ENCODE data around the gene ASIC2.

Gene ASIC2

DNA sequence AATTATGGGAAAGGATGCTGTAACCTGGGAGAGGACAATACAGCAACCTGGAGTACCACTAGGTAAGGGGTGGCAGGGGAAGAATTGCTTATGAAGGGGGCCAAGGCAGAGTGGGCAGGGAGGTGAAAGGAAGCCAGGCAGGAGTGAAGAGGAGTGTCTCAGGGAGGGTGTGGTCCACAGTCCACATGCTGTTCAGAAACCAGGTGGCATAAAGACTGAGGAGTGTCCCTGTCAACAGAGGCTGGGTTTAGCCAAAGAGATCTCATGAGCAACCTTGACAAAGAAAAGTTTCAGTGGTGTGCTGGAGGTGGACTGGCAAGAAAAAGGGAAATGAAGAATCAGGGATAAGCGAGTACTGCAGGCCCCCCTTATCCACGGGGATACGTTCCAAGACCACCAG, 213.0 kb downstream of the ASIC2 start:
- Histone ChIP-seq H4K91ac (ENCODE audit: low read depth, low read length, poor library complexity) (no peak overlapping the region), H2AFZ (ENCODE audit: low read length) (no peak overlapping the region), H3K4me2 (ENCODE audit: insufficient read depth, low read length, poor library complexity, severe bottlenecking) (no peak overlapping the region), H3K23ac (ENCODE audit: low read depth, low read length, poor library complexity) (no peak overlapping the region), H3K79me1 (ENCODE audit: low read depth, low read length) (peaks cover 2% of the 10 kb centered on the region), H3K18ac (ENCODE audit: low read length) (no peak overlapping the region), H3K27me3 (ENCODE audit: control insufficient read depth in 3 of 3, insufficient read depth in 3 of 3, low read depth in 1 of 3, low read length in 3 of 3) (peaks cover 0 to 5% (median 0%) of the 10 kb centered on the region in 3 experiments), H2BK5ac (ENCODE audit: low read length) (no peak overlapping the region), H4K8ac (ENCODE audit: low read depth, low read length) (no peak overlapping the region), H2BK15ac (ENCODE audit: low read length) (no peak overlapping the region), H3K4ac (ENCODE audit: low read length) (no peak overlapping the region), H3K14ac (ENCODE audit: low read length) (peak overlapping the region; percentile 25), H3K4me3 (ENCODE audit: low read length in 2 of 2) (no peak overlapping the region), H3K36me3 (replicated peaks in 1 of 2; ENCODE audit: control insufficient read depth in 2 of 2, insufficient read depth in 2 of 2, low read length in 2 of 2) (no peaks in the 10 kb centered on the region), H3K9me3 (replicated peaks in 1 of 2; ENCODE audit: control insufficient read depth in 2 of 2, insufficient read depth in 1 of 2, low read depth in 1 of 2, low read length in 2 of 2) (no peaks in the 10 kb centered on the region), H3K27ac (replicated peaks; ENCODE audit: low read length) (no peak overlapping the region), H3K4me1 (ENCODE audit: control insufficient read depth in 2 of 2, insufficient read depth in 1 of 2, low read depth in 1 of 2, low read length in 2 of 2) (no peaks in the 10 kb centered on the region), H2BK12ac (ENCODE audit: low read length) (no peak overlapping the region), H2BK120ac (ENCODE audit: low read depth, low read length) (no peak overlapping the region), H2AK5ac (ENCODE audit: low read depth, low read length) (no peak overlapping the region), H3K9ac (ENCODE audit: low read depth, low read length, poor library complexity) (no peak overlapping the region)
- no CpG with 5 or more reads among the region's 3 CpGs for WGBS, 2 donors (ENCODE audit: extremely low coverage in 2 of 2, insufficient read length in 2 of 2, insufficient replicate concordance in 1 of 2)
- no peak for DNase-seq (ENCODE audit: low spot score)

GRCh38 chr17:33079201-33079600, 213.9 kb downstream of the ASIC2 start:
- no peak overlapping the region for H2BK5ac ChIP-seq (ENCODE audit: low read length)
- H3K4me3 ChIP-seq (ENCODE audit: low read length in 2 of 2) = no peak overlapping the region
- no peak overlapping the region for H4K8ac ChIP-seq (ENCODE audit: low read depth, low read length)
- H3K4me2 ChIP-seq (ENCODE audit: insufficient read depth, low read length, poor library complexity, severe bottlenecking) = no peak overlapping the region
- no peak overlapping the region for H2BK15ac ChIP-seq (ENCODE audit: low read length)
- peak overlapping the region; percentile 9 for H3K9ac ChIP-seq (ENCODE audit: low read depth, low read length, poor library complexity)
- H2AK5ac ChIP-seq (ENCODE audit: low read depth, low read length) = no peak overlapping the region
- H3K14ac ChIP-seq (ENCODE audit: low read length) = no peak overlapping the region
- no peak overlapping the region for H3K4ac ChIP-seq (ENCODE audit: low read length)
- H2BK120ac ChIP-seq (ENCODE audit: low read depth, low read length) = no peak overlapping the region
- no peak for DNase-seq (ENCODE audit: low spot score)
- H3K23ac ChIP-seq (ENCODE audit: low read depth, low read length, poor library complexity) = no peak overlapping the region
- H3K27ac ChIP-seq (replicated peaks; ENCODE audit: low read length) = no peak overlapping the region
- H2BK12ac ChIP-seq (ENCODE audit: low read length) = no peak overlapping the region
- H3K36me3 ChIP-seq (replicated peaks in 1 of 2; ENCODE audit: control insufficient read depth in 2 of 2, insufficient read depth in 2 of 2, low read length in 2 of 2) = no peaks in the 10 kb centered on the region
- no peak overlapping the region for H4K91ac ChIP-seq (ENCODE audit: low read depth, low read length, poor library complexity)
- H3K18ac ChIP-seq (ENCODE audit: low read length) = no peak overlapping the region
- no CpG with 5 or more reads among the region's 3 CpGs for WGBS, 2 donors (ENCODE audit: extremely low coverage in 2 of 2, insufficient read length in 2 of 2, insufficient replicate concordance in 1 of 2)
- peaks cover 2% of the 10 kb centered on the region for H3K79me1 ChIP-seq (ENCODE audit: low read depth, low read length)
- H2AFZ ChIP-seq (ENCODE audit: low read length) = no peak overlapping the region
- H3K27me3 ChIP-seq (ENCODE audit: control insufficient read depth in 3 of 3, insufficient read depth in 3 of 3, low read depth in 1 of 3, low read length in 3 of 3) = peaks cover 0 to 5% (median 0%) of the 10 kb centered on the region in 3 experiments
- no peaks in the 10 kb centered on the region for H3K4me1 ChIP-seq (ENCODE audit: control insufficient read depth in 2 of 2, insufficient read depth in 1 of 2, low read depth in 1 of 2, low read length in 2 of 2)
- H3K9me3 ChIP-seq (replicated peaks in 1 of 2; ENCODE audit: control insufficient read depth in 2 of 2, insufficient read depth in 1 of 2, low read depth in 1 of 2, low read length in 2 of 2) = no peaks in the 10 kb centered on the region

DNA sequence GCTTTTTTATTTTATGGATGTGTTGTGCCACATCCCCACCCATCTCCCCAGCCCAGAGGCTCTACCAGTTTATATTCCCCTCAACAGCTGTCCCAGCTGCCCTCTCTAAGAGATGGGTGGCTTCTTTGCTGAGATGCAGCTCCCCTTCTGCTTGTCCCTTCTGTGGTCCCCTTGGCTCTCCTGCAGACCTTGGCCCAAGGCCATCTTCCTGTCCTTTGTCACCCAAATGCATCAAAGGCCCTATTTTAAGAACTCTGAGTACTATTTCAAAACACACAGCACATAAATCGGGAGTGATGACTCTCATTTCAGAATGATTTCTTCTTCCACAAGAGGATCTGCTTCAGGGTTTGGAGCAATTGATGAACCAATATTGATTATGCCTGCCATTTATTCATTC, 216.1 kb downstream of the ASIC2 start:
- H3K18ac ChIP-seq (ENCODE audit: low read length) = no peak overlapping the region
- no peak overlapping the region for H4K91ac ChIP-seq (ENCODE audit: low read depth, low read length, poor library complexity)
- H3K27me3 ChIP-seq (ENCODE audit: control insufficient read depth in 3 of 3, insufficient read depth in 3 of 3, low read depth in 1 of 3, low read length in 3 of 3) = peaks cover 0 to 5% (median 0%) of the 10 kb centered on the region in 3 experiments
- H3K79me1 ChIP-seq (ENCODE audit: low read depth, low read length) = peaks cover 2% of the 10 kb centered on the region
- no peak overlapping the region for H2AFZ ChIP-seq (ENCODE audit: low read length)
- peaks cover 0 to 15% of the 10 kb centered on the region in 2 donors for H3K4me1 ChIP-seq (ENCODE audit: control insufficient read depth in 2 of 2, insufficient read depth in 1 of 2, low read depth in 1 of 2, low read length in 2 of 2)
- H3K4ac ChIP-seq (ENCODE audit: low read length) = no peak overlapping the region
- DNase-seq (ENCODE audit: low spot score) = no peak
- H3K14ac ChIP-seq (ENCODE audit: low read length) = no peak overlapping the region
- no peaks in the 10 kb centered on the region for H3K9me3 ChIP-seq (replicated peaks in 1 of 2; ENCODE audit: control insufficient read depth in 2 of 2, insufficient read depth in 1 of 2, low read depth in 1 of 2, low read length in 2 of 2)
- H3K36me3 ChIP-seq (replicated peaks in 1 of 2; ENCODE audit: control insufficient read depth in 2 of 2, insufficient read depth in 2 of 2, low read length in 2 of 2) = no peaks in the 10 kb centered on the region
- H3K9ac ChIP-seq (ENCODE audit: low read depth, low read length, poor library complexity) = no peak overlapping the region
- no peak overlapping the region for H2AK5ac ChIP-seq (ENCODE audit: low read depth, low read length)
- H3K23ac ChIP-seq (ENCODE audit: low read depth, low read length, poor library complexity) = no peak overlapping the region
- no peak overlapping the region for H4K8ac ChIP-seq (ENCODE audit: low read depth, low read length)
- no peak overlapping the region for H2BK15ac ChIP-seq (ENCODE audit: low read length)
- H2BK5ac ChIP-seq (ENCODE audit: low read length) = no peak overlapping the region
- H3K4me2 ChIP-seq (ENCODE audit: insufficient read depth, low read length, poor library complexity, severe bottlenecking) = no peak overlapping the region
- no peak overlapping the region for H2BK12ac ChIP-seq (ENCODE audit: low read length)
- no CpG with 5 or more reads among the region's 1 CpG for WGBS, 2 donors (ENCODE audit: extremely low coverage in 2 of 2, insufficient read length in 2 of 2, insufficient replicate concordance in 1 of 2)
- no peak overlapping the region for H2BK120ac ChIP-seq (ENCODE audit: low read depth, low read length)
- H3K27ac ChIP-seq (replicated peaks; ENCODE audit: low read length) = no peak overlapping the region
- no peak overlapping the region for H3K4me3 ChIP-seq (ENCODE audit: low read length in 2 of 2)

- H2BK12ac ChIP-seq (ENCODE audit: low read length) = no peak overlapping the region
- no peak overlapping the region for H3K4me2 ChIP-seq (ENCODE audit: insufficient read depth, low read length, poor library complexity, severe bottlenecking)
- peak; percentile 38 for DNase-seq (ENCODE audit: low spot score)
- H3K4me3 ChIP-seq (ENCODE audit: low read length in 2 of 2) = no peak overlapping the region
- H3K23ac ChIP-seq (ENCODE audit: low read depth, low read length, poor library complexity) = no peak overlapping the region
- peaks cover 0 to 5% (median 0%) of the 10 kb centered on the region in 3 experiments for H3K27me3 ChIP-seq (ENCODE audit: control insufficient read depth in 3 of 3, insufficient read depth in 3 of 3, low read depth in 1 of 3, low read length in 3 of 3)
- no peak overlapping the region for H3K18ac ChIP-seq (ENCODE audit: low read length)
- WGBS, 2 donors (ENCODE audit: extremely low coverage in 2 of 2, insufficient read length in 2 of 2, insufficient replicate concordance in 1 of 2) = no CpG with 5 or more reads among the region's 7 CpGs
- peak overlapping the region; percentile 28 for H3K27ac ChIP-seq (replicated peaks; ENCODE audit: low read length)
- no peaks in the 10 kb centered on the region for H3K9me3 ChIP-seq (replicated peaks in 1 of 2; ENCODE audit: control insufficient read depth in 2 of 2, insufficient read depth in 1 of 2, low read depth in 1 of 2, low read length in 2 of 2)
- no peak overlapping the region for H4K8ac ChIP-seq (ENCODE audit: low read depth, low read length)
- no peak overlapping the region for H2BK15ac ChIP-seq (ENCODE audit: low read length)
- no peak overlapping the region for H2BK5ac ChIP-seq (ENCODE audit: low read length)
- no peak overlapping the region for H2AK5ac ChIP-seq (ENCODE audit: low read depth, low read length)
- peaks cover 0 to 15% of the 10 kb centered on the region in 2 donors for H3K4me1 ChIP-seq (ENCODE audit: control insufficient read depth in 2 of 2, insufficient read depth in 1 of 2, low read depth in 1 of 2, low read length in 2 of 2)
- H3K79me1 ChIP-seq (ENCODE audit: low read depth, low read length) = no peaks in the 10 kb centered on the region
- H3K4ac ChIP-seq (ENCODE audit: low read length) = no peak overlapping the region
- no peak overlapping the region for H3K14ac ChIP-seq (ENCODE audit: low read length)
- no peak overlapping the region for H3K9ac ChIP-seq (ENCODE audit: low read depth, low read length, poor library complexity)
- H2BK120ac ChIP-seq (ENCODE audit: low read depth, low read length) = no peak overlapping the region
- H3K36me3 ChIP-seq (replicated peaks in 1 of 2; ENCODE audit: control insufficient read depth in 2 of 2, insufficient read depth in 2 of 2, low read length in 2 of 2) = no peaks in the 10 kb centered on the region
- no peak overlapping the region for H4K91ac ChIP-seq (ENCODE audit: low read depth, low read length, poor library complexity)
- no peak overlapping the region for H2AFZ ChIP-seq (ENCODE audit: low read length)
These were observed 219.7 kb downstream of the ASIC2 start for GRCh38 chr17:33073416-33073815.

Data from neuronal stem cell (in vitro differentiated cells).